Trophoblast cell (in vitro differentiated cells and primary cell): ENCODE measurements around the gene CPNE4.

Experiments used
- DNase-seq, 2 donors: peaks; one replicate each; pipeline ENCODE4 v3.0.0-alpha.2; 2016
- H2AFZ ChIP-seq: 2 replicates; pipeline ENCODE4 v1.6.1; 2013; ENCODE audit warnings: low read length, moderate library complexity, mild to moderate bottlenecking; ENCODE audit not compliant: insufficient read depth, poor library complexity
- H2AK5ac ChIP-seq: 2 replicates; pipeline ENCODE4 v1.6.1; 2013; ENCODE audit warnings: mild to moderate bottlenecking, low read length
- H2BK120ac ChIP-seq: 2 replicates; pipeline ENCODE4 v1.6.1; 2013; ENCODE audit warnings: low read length, mild to moderate bottlenecking, moderate library complexity; ENCODE audit not compliant: insufficient read depth, poor library complexity
- H2BK12ac ChIP-seq: 2 replicates; pipeline ENCODE4 v1.6.1; 2013; ENCODE audit warnings: mild to moderate bottlenecking, low read length, moderate library complexity
- H2BK5ac ChIP-seq: 2 replicates; pipeline ENCODE4 v1.6.1; 2013; ENCODE audit warnings: low read length, low read depth, moderate library complexity, mild to moderate bottlenecking; ENCODE audit not compliant: poor library complexity
- H3K14ac ChIP-seq: 2 replicates; pipeline ENCODE4 v1.6.1; 2013; ENCODE audit warnings: mild to moderate bottlenecking, low read length
- H3K18ac ChIP-seq: 2 replicates; pipeline ENCODE4 v1.6.1; 2013; ENCODE audit warnings: mild to moderate bottlenecking, low read length
- H3K23ac ChIP-seq: 2 replicates; pipeline ENCODE4 v1.6.1; 2013; ENCODE audit warnings: low read length
- H3K27ac ChIP-seq: 2 replicates; pipeline ENCODE4 v1.5.1; 2013; ENCODE audit warnings: low read depth, mild to moderate bottlenecking, inconsistent platforms, low read length, moderate library complexity
- H3K27me3 ChIP-seq: 2 replicates; pipeline ENCODE4 v1.6.1; 2013; ENCODE audit warnings: inconsistent platforms, mild to moderate bottlenecking, low read length, moderate library complexity; ENCODE audit not compliant: insufficient read depth
- H3K36me3 ChIP-seq, 2 experiments: 1 replicate in 1 of 2; 2 replicates in 1 of 2; pipeline ENCODE4 v1.6.1; 2013; ENCODE audit warnings: low read length in 2 of 2, mild to moderate bottlenecking in 2 of 2, moderate library complexity in 1 of 2; ENCODE audit not compliant: insufficient read depth in 2 of 2, control insufficient read depth in 1 of 2
- H3K4ac ChIP-seq: 2 replicates; pipeline ENCODE4 v1.6.1; 2013; ENCODE audit warnings: low read depth, mild to moderate bottlenecking, low read length, moderate library complexity
- H3K4me1 ChIP-seq, 2 experiments: 1 replicate in 1 of 2; 2 replicates in 1 of 2; pipeline ENCODE4 v1.6.1; 2013; ENCODE audit warnings: low read length in 2 of 2, mild to moderate bottlenecking in 2 of 2, moderate library complexity in 1 of 2; ENCODE audit not compliant: insufficient read depth in 2 of 2, control insufficient read depth in 1 of 2
- H3K4me2 ChIP-seq: 2 replicates; pipeline ENCODE4 v1.6.1; 2013; ENCODE audit warnings: inconsistent platforms, mild to moderate bottlenecking, low read length, moderate library complexity
- H3K4me3 ChIP-seq: 2 replicates; pipeline ENCODE4 v1.5.1; 2013; ENCODE audit warnings: mild to moderate bottlenecking, low read depth, low read length, inconsistent platforms
- H3K79me1 ChIP-seq: one replicate; pipeline ENCODE4 v1.6.1; 2013; ENCODE audit warnings: low read length
- H3K79me2 ChIP-seq: 2 replicates; pipeline ENCODE4 v1.6.1; 2013; ENCODE audit warnings: low read length, mild to moderate bottlenecking; ENCODE audit not compliant: control insufficient read depth, insufficient read depth, poor library complexity
- H3K9ac ChIP-seq: 2 replicates; pipeline ENCODE4 v1.6.1; 2013; ENCODE audit warnings: mild to moderate bottlenecking, low read length
- H3K9me3 ChIP-seq: 2 replicates; pipeline ENCODE4 v1.6.1; 2013; ENCODE audit warnings: low read depth, mild to moderate bottlenecking, control low read depth, inconsistent platforms, low read length; ENCODE audit not compliant: insufficient read depth
- H4K12ac ChIP-seq: 2 replicates; pipeline ENCODE4 v1.6.1; 2013; ENCODE audit warnings: low read depth, mild to moderate bottlenecking, low read length, moderate library complexity
- H4K8ac ChIP-seq: 2 replicates; pipeline ENCODE4 v1.6.1; 2013; ENCODE audit warnings: low read depth, mild to moderate bottlenecking, low read length, moderate library complexity
- H4K91ac ChIP-seq: one replicate; pipeline ENCODE4 v1.6.1; 2013; ENCODE audit warnings: low read depth, mild to moderate bottlenecking, low read length, moderate library complexity
- WGBS: extraction: QIAGEN DNeasy Blood & Tissue Kit; methylation state at CpG from one replicate; pipeline ENCODE4 v1.1.7; 2013; ENCODE audit warnings: missing lambda C conversion rate; ENCODE audit not compliant: insufficient read length, insufficient coverage; ENCODE audit errors: extremely low coverage; 5-methylcytosine and 5-hydroxymethylcytosine counted together

CPNE4 gene

GRCh38 chr3:131960324-131960723 is 74.5 kb downstream of the CPNE4 start:
- H3K23ac ChIP-seq, result no peak overlapping the region
- H2AFZ ChIP-seq, result no peak overlapping the region
- WGBS, result no CpG with 5 or more reads among the region's 1 CpG
- H2BK120ac ChIP-seq, result no peak overlapping the region
- H4K91ac ChIP-seq, result no peak overlapping the region
- no peak overlapping the region for H3K27ac ChIP-seq
- H4K12ac ChIP-seq, result no peak overlapping the region
- H3K4me2 ChIP-seq, result no peak overlapping the region
- no peak overlapping the region for H3K4me3 ChIP-seq
- no peaks in the 10 kb centered on the region for H3K79me1 ChIP-seq
- H3K9ac ChIP-seq, result no peak overlapping the region
- H3K18ac ChIP-seq, result no peak overlapping the region
- no peak overlapping the region for H2BK12ac ChIP-seq
- no peak overlapping the region for H3K14ac ChIP-seq
- no peak overlapping the region for H2AK5ac ChIP-seq
- H3K79me2 ChIP-seq, result no peaks in the 10 kb centered on the region
- no peak overlapping the region for H3K4ac ChIP-seq
- no peaks in the 10 kb centered on the region for H3K27me3 ChIP-seq
- H3K4me1 ChIP-seq, result peaks cover 0 to 5% of the 10 kb centered on the region in 2 experiments
- no peaks in the 10 kb centered on the region for H3K9me3 ChIP-seq
- H3K36me3 ChIP-seq, result no peaks in the 10 kb centered on the region
- DNase-seq, result peak; percentile 27 to 37
- H4K8ac ChIP-seq, result no peak overlapping the region
- H2BK5ac ChIP-seq, result no peak overlapping the region

DNA sequence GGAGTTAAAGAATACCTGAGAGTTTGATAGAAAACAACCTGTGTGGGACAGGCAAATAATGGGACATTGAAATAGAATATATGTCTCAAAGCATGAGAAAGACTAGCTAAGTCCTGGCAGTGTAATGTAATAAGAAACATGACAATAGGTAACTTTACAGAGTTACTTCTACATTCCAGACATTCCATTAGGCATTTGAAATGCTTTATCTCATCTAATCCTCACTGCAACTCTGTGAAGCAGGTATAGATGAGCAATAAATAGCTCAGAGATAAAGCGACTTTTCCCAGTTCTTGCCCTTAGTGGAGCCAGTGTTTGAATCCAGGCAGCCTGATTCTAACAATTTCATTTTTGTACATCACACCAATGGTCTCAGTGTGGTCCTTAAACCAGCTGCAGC is 76.8 kb downstream of the CPNE4 start:
- Histone ChIP-seq H3K27me3 (no peaks in the 10 kb centered on the region), H3K36me3 (no peaks in the 10 kb centered on the region), H2AFZ (no peak overlapping the region), H2BK120ac (no peak overlapping the region), H4K91ac (no peak overlapping the region), H3K4ac (no peak overlapping the region), H3K9me3 (no peaks in the 10 kb centered on the region), H3K4me2 (peak overlapping the region; percentile 43), H3K79me1 (no peaks in the 10 kb centered on the region), H2BK12ac (no peak overlapping the region), H3K9ac (no peak overlapping the region), H2BK5ac (no peak overlapping the region), H2AK5ac (no peak overlapping the region), H3K79me2 (no peaks in the 10 kb centered on the region), H3K4me3 (no peak overlapping the region), H3K27ac (no peak overlapping the region), H3K18ac (no peak overlapping the region), H3K4me1 (peaks cover 0 to 5% of the 10 kb centered on the region in 2 experiments), H3K23ac (no peak overlapping the region), H4K8ac (no peak overlapping the region), H3K14ac (no peak overlapping the region), H4K12ac (no peak overlapping the region)
- DNase-seq, result peak; percentile 22 to 60
- WGBS, result no CpG with 5 or more reads among the region's 1 CpG

- DNase-seq, result no peak
- no CpG with 5 or more reads among the region's 5 CpGs for WGBS
- H3K4me2 ChIP-seq, result peak overlapping the region; percentile 21
- no peak overlapping the region for H4K12ac ChIP-seq
- no peak overlapping the region for H3K4me3 ChIP-seq
- peaks cover 0 to 5% of the 10 kb centered on the region in 2 experiments for H3K4me1 ChIP-seq
- no peak overlapping the region for H4K8ac ChIP-seq
- H3K27me3 ChIP-seq, result no peaks in the 10 kb centered on the region
- no peak overlapping the region for H2BK120ac ChIP-seq
- H3K18ac ChIP-seq, result no peak overlapping the region
- H3K9ac ChIP-seq, result no peak overlapping the region
- H3K79me1 ChIP-seq, result no peaks in the 10 kb centered on the region
- H3K79me2 ChIP-seq, result no peaks in the 10 kb centered on the region
- H3K36me3 ChIP-seq, result no peaks in the 10 kb centered on the region
- no peak overlapping the region for H2AK5ac ChIP-seq
- H4K91ac ChIP-seq, result no peak overlapping the region
- H2AFZ ChIP-seq, result no peak overlapping the region
- no peak overlapping the region for H3K14ac ChIP-seq
- H3K4ac ChIP-seq, result no peak overlapping the region
- no peak overlapping the region for H2BK5ac ChIP-seq
- H3K23ac ChIP-seq, result no peak overlapping the region
- no peak overlapping the region for H2BK12ac ChIP-seq
- H3K27ac ChIP-seq, result peak overlapping the region; percentile 29
- no peaks in the 10 kb centered on the region for H3K9me3 ChIP-seq
Observed at GRCh38 chr3:131957511-131957910, 77.3 kb downstream of the CPNE4 start.

DNA sequence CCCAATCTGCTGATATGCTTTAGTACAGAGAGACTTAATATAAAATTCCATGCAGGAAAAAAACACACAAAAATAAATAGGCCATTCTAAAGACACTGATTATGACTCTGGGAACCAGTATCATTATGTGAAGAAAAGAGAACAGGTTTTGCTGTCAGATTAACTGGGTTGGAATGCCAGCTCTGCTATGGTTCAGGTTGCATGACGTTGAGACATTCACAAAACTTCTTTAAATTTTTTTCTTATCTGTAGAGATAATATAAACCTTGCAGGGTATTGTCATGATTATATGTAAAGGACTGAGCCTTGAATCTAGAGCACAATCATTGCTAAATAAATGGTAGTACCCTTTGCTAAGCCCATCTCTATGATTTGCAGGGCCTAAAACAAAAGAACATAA is 86.0 kb downstream of the CPNE4 start:
- H2BK120ac ChIP-seq, result no peak overlapping the region
- H3K4ac ChIP-seq, result no peak overlapping the region
- H3K4me3 ChIP-seq, result no peak overlapping the region
- no peak overlapping the region for H2AFZ ChIP-seq
- H2BK5ac ChIP-seq, result no peak overlapping the region
- no peak overlapping the region for H3K4me2 ChIP-seq
- H4K8ac ChIP-seq, result no peak overlapping the region
- H3K27me3 ChIP-seq, result no peaks in the 10 kb centered on the region
- H3K36me3 ChIP-seq, result no peaks in the 10 kb centered on the region
- H3K14ac ChIP-seq, result no peak overlapping the region
- H4K12ac ChIP-seq, result no peak overlapping the region
- no peak overlapping the region for H2BK12ac ChIP-seq
- no peaks in the 10 kb centered on the region for H3K4me1 ChIP-seq
- H3K9me3 ChIP-seq, result no peaks in the 10 kb centered on the region
- H3K27ac ChIP-seq, result no peak overlapping the region
- H3K79me1 ChIP-seq, result no peaks in the 10 kb centered on the region
- no peak overlapping the region for H3K18ac ChIP-seq
- H3K79me2 ChIP-seq, result no peaks in the 10 kb centered on the region
- no peak overlapping the region for H4K91ac ChIP-seq
- H3K23ac ChIP-seq, result no peak overlapping the region
- no peak overlapping the region for H2AK5ac ChIP-seq
- H3K9ac ChIP-seq, result no peak overlapping the region
- WGBS, result no CpG with 5 or more reads among the region's 1 CpG
- peak; percentile 51 to 83 for DNase-seq
